ENCODE data around the gene POLK.
"Not testable (repeated sequence)": the region's sequence is repeated elsewhere in the genome, so short reads cannot be mapped to it uniquely, and the experiment has no call there.

Gene POLK

DNA sequence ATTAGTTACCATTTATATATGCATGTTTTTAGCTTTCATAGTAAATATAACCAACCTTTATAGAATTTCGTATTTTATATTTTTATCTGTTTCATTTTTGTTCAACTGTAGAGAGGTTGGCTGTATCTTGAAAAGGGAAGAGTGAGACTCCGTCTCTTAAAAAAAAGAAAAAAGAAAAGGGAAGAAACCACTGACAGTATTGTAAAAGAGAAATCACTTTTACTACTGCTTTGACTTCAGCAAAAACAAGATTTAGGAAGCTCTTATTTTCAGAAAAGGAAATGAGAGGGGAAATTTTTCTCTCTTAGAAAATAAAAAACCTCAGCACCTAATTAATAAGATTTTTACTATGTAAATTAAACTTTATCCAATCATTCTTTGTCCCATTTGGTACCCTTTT, 14.4 kb downstream of the POLK start:
- H3K4me3 ChIP-seq (ENCODE audit: low read depth, low read length) = no peak overlapping the region
- TF ChIP-seq, protein P1, sequence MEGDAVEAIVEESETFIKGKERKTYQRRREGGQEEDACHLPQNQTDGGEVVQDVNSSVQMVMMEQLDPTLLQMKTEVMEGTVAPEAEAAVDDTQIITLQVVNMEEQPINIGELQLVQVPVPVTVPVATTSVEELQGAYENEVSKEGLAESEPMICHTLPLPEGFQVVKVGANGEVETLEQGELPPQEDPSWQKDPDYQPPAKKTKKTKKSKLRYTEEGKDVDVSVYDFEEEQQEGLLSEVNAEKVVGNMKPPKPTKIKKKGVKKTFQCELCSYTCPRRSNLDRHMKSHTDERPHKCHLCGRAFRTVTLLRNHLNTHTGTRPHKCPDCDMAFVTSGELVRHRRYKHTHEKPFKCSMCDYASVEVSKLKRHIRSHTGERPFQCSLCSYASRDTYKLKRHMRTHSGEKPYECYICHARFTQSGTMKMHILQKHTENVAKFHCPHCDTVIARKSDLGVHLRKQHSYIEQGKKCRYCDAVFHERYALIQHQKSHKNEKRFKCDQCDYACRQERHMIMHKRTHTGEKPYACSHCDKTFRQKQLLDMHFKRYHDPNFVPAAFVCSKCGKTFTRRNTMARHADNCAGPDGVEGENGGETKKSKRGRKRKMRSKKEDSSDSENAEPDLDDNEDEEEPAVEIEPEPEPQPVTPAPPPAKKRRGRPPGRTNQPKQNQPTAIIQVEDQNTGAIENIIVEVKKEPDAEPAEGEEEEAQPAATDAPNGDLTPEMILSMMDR (IDR thresholded peaks at IDR 0.05; ENCODE audit: control insufficient read depth, extremely low read depth, insufficient read depth) = no peak
- no peak for DNase-seq (ENCODE audit: low read depth)

DNA sequence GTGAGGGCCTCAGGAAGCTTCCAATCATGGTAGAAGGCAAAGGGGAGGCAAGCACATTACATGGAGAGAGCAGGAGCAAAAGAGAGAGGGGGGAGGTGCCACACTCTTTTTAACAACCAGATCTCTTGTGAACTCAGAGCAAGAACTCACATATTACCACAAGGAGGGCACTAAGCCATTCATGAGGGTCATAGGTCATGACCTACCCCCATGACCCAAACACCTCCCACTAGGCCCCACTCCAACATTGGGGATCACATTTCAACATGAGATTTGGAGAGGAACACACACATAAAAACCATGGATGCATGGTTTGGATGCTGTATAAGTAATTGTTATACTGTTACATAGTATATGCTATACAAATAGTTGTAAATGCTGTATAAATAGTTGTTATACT, 17.5 kb downstream of the POLK start:
- H3K4me3 ChIP-seq (ENCODE audit: low read depth, low read length) = no peak overlapping the region
- DNase-seq (ENCODE audit: low read depth) = no peak
- TF ChIP-seq, protein P1 (IDR thresholded peaks at IDR 0.05; ENCODE audit: control insufficient read depth, extremely low read depth, insufficient read depth) = no peak

DNA sequence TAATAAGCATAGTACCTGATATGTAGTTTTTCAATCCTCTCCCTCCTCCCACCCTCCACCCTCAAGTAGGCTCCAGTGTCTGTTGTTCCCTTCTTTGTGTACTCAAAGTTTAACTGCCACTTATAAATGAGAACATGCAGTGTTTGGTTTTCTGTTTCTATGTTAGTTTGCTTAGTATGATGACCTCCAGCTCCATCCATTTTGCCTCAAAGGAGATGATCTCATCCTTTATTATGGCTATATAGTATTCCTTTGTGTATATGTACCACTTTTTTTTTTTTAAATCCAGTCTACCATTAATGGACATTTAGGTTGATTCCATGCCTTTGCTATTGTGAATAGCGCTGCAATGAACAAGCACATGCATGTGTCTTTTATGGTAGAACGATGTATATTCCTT, 20.5 kb downstream of the POLK start:
- TF ChIP-seq, protein P1 (IDR thresholded peaks at IDR 0.05; ENCODE audit: control insufficient read depth, extremely low read depth, insufficient read depth) = no peak

DNA sequence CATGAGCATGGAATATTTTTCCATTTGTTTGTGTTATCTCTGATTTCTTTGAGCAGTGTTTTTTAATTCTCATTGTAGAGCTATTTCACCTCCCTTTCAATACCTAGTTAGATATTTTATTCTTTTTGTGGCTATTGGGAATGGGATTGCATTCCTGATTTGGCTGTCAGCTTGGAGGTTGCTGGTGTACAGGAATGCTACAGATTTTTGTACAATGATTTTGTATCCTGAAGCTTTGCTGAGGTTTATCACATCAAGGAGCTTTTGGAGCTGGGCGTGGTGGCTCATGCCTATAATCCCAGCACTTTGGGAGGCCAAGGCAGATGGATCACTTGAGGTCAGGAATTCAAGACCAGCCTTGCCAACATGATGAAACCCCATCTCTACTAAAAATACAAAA, 22.0 kb downstream of the POLK start:
- DNase-seq (ENCODE audit: low read depth); H3K4me3 ChIP-seq (ENCODE audit: low read depth, low read length): not testable (repeated sequence)

More for the DNA sequence above, 20.5 kb downstream of the POLK start:
- DNase-seq (ENCODE audit: low read depth) = no peak
- H3K4me3 ChIP-seq (ENCODE audit: low read depth, low read length) = no peak overlapping the region

DNA sequence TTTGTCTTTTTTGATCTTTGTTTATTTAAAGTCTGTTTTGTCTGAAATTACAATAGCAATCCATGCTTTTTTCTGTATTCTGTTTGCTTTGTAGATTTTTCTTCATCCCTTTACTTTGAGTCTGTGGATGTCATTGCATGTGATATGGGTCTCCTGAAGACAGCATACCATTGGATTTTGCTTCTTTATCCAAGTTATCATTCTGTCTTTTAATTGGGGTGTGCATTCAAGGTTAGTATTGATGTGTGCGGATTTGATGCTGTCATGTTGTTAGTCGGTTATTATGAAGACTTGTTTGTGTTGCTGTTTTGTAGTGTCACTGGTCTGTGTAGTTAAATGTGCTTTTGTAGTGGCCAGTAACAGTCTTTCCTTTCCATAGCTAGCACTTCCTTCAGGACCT, 23.0 kb downstream of the POLK start:
- TF ChIP-seq, protein P1 (IDR thresholded peaks at IDR 0.05; ENCODE audit: control insufficient read depth, extremely low read depth, insufficient read depth) = no peak
- DNase-seq (ENCODE audit: low read depth) = no peak
- H3K4me3 ChIP-seq (ENCODE audit: low read depth, low read length) = no peak overlapping the region

DNA sequence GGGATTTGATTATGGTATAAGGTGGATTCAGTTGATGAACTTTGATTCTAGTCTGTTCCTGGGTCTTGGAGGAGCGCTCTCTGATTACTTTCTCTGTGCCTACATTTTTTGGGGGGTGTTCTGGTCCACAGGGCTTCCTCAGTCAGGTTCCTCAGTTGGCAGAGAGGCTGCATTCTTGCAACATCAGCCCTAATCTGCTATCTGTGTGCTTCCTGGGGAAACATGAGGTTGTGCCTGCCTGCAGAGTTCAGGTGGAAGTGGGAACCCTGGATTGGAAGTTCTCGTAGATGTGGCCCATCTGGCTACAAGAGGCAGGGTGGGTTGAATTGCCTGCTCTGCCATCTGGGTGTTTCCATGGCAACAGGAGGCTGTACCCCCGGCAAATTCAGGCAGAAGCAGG, 24.5 kb downstream of the POLK start:
- H3K4me3 ChIP-seq (ENCODE audit: low read depth, low read length) = no peak overlapping the region
- TF ChIP-seq, protein P1 (IDR thresholded peaks at IDR 0.05; ENCODE audit: control insufficient read depth, extremely low read depth, insufficient read depth) = no peak
- no peak for DNase-seq (ENCODE audit: low read depth)

DNA sequence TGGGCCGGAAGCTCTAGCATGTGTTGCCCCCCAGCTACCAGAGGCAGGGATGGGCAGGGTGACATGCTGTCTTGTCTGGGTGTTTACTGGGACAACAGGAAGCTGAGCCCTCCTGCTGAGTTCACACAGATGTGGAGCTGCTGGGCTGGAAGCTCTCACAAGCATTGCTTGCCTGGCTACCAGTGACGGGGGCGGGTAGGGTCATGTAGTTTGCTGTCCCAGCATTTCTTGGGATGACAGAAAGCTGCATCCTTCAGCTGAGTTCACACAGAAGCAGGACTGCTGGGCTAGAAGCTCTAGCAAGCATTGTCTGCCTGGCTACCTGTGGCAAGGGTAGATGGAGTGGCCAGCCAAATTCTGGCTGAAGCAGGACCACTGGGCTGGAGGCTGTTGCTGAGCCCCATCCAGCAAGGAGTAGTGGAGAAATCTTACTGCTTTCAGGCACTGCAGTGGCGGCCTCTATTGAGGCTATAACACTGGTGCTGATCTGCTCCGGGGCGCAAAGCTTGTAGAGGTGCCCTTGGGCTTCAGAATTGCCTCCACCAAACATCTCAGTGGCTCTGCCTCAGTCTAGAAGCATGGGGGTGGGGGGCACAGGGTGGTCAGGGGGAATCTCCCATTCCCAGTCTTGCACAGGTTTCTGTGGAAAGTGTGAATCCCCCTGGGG, 25.1 kb downstream of the POLK start:
- no peak for DNase-seq (ENCODE audit: low read depth)
- TF ChIP-seq, protein P1 (IDR thresholded peaks at IDR 0.05; ENCODE audit: control insufficient read depth, extremely low read depth, insufficient read depth) = no peak
- no peak overlapping the region for H3K4me3 ChIP-seq (ENCODE audit: low read depth, low read length)

Measured in LNCaP clone FGC (cell line).